HepG2 (cell line): ENCODE results near the gene RNF123. TPM values are rescaled to one million over a fixed set of nuclear protein-coding genes. Genes with fewer than 3 reads are reported as not detected.

ENCODE experiments used
- ATAC-seq: fragments of 200-7000 bp; cut with Tn5 transposase; 3 replicates; pipeline ENCODE4 v1.9.1; 2020; ENCODE audit warnings: mild to moderate bottlenecking, moderate library complexity
- BruUV-seq: library from RNA; stranded (reverse); fragments of 400-500 nt; replicated peaks from 2 replicates; lab custom pipeline; 2021; lab: Mats Ljungman, UMichigan
- CTCF ChIA-PET: fragments of 300-600 bp; formaldehyde crosslinking; extraction: SDS; loops from one replicate; lab custom pipeline; 2021; ENCODE audit warnings: low total read pairs, inconsistent platforms, low intra/inter-chr PET ratio; lab: Yijun Ruan, JAX
- POLR2A ChIA-PET: fragments of 350-600 bp; sonication (Branson Sonifier 250); formaldehyde crosslinking; loops from one replicate; lab custom pipeline; 2020; ENCODE audit warnings: antibody characterized with exemption, inconsistent platforms; lab: Yijun Ruan, JAX
- DNase-seq: peaks from one replicate; pipeline ENCODE4 v3.0.0-alpha.2; 2015; ENCODE audit warnings: low spot score
- FAIRE-seq: peaks from 3 replicates; lab custom pipeline; 2011; peaks lifted over from hg19 to GRCh38; lab: Jason Lieb, UNC
- H2AFZ ChIP-seq: one replicate; pipeline ENCODE4 v1.6.1; 2011; ENCODE audit warnings: low read length, inconsistent platforms
- H3K27ac ChIP-seq: fragments of 300-600 bp; 3 replicates; pipeline ENCODE4 v1.8.0; 2011; ENCODE audit warnings: mixed run types, mild to moderate bottlenecking, mixed read lengths, low read length, inconsistent platforms; ENCODE audit not compliant: insufficient read depth; ENCODE audit errors: extremely low read length
- H3K27me3 ChIP-seq, 2 experiments: fragments of 200-600 bp in 1 of 2; 2 replicates in 1 of 2; 3 replicates in 1 of 2; pipeline versions ENCODE4 v1.6.0 to v1.8.0; 2011; ENCODE audit warnings: low read length in 2 of 2, mild to moderate bottlenecking in 2 of 2, moderate library complexity in 2 of 2, inconsistent platforms in 1 of 2; ENCODE audit not compliant: insufficient read depth in 2 of 2, control insufficient read depth in 1 of 2
- H3K36me3 ChIP-seq, 2 experiments: fragments of 200-600 bp in 1 of 2; replicated peaks in 1 of 2; 2 replicates in 1 of 2; 3 replicates in 1 of 2; pipeline versions ENCODE4 v1.5.1 to v1.8.0; 2011; ENCODE audit warnings: low read length in 2 of 2, inconsistent platforms in 1 of 2; ENCODE audit not compliant: insufficient read depth in 2 of 2, control insufficient read depth in 1 of 2
- H3K4me1 ChIP-seq: 2 replicates; pipeline ENCODE4 v1.5.1; 2012; ENCODE audit warnings: low read length, inconsistent platforms; ENCODE audit not compliant: insufficient read depth
- H3K4me2 ChIP-seq: 2 replicates; pipeline ENCODE4 v1.6.0; 2011; ENCODE audit warnings: low read depth, low read length, inconsistent platforms
- H3K4me3 ChIP-seq, 3 experiments: fragments of 200-600 bp in 1 of 3; sonication (generic), shearing (Covaris generic) in 1 of 3; replicated peaks in 1 of 3; 2 replicates each; pipeline ENCODE4 v1.5.1; 2011 to 2016; ENCODE audit warnings: low read length in 3 of 3, inconsistent platforms in 2 of 3, low read depth in 2 of 3, mild to moderate bottlenecking in 2 of 3, control low read depth in 1 of 3, mixed read lengths in 1 of 3; ENCODE audit not compliant: insufficient read depth in 1 of 3
- H3K79me2 ChIP-seq: one replicate; pipeline ENCODE4 v1.6.1; 2011; ENCODE audit warnings: low read length, inconsistent platforms; ENCODE audit not compliant: insufficient read depth
- H3K9ac ChIP-seq: 2 replicates; pipeline ENCODE4 v1.6.0; 2011; ENCODE audit warnings: mild to moderate bottlenecking, low read depth, low read length, inconsistent platforms; ENCODE audit not compliant: insufficient read depth
- H3K9me3 ChIP-seq: 2 replicates; pipeline ENCODE4 v1.5.1; 2012; ENCODE audit warnings: mild to moderate bottlenecking, low read length
- H4K20me1 ChIP-seq: 2 replicates; pipeline ENCODE4 v1.6.0; 2011; ENCODE audit warnings: inconsistent platforms, mild to moderate bottlenecking, low read length, moderate library complexity; ENCODE audit not compliant: insufficient read depth
- MZF1 ChIP-seq: sonication (generic); formaldehyde crosslinking; IDR thresholded peaks from 2 replicates; pipeline ENCODE4 v1.8.1; 2023; ENCODE audit warnings: mild to moderate bottlenecking, missing genetic modification reagents, borderline replicate concordance
- ZC3H13 ChIP-seq: sonication (generic); formaldehyde crosslinking; IDR thresholded peaks from 2 replicates; pipeline ENCODE4 v1.8.1; 2023; ENCODE audit warnings: mild to moderate bottlenecking, missing genetic modification reagents, moderate library complexity
- ZFY ChIP-seq: sonication (generic); formaldehyde crosslinking; IDR thresholded peaks from 2 replicates; pipeline ENCODE4 v1.4.0; 2020; ENCODE audit warnings: missing genetic modification reagents
- ZNF83 ChIP-seq: sonication (generic); formaldehyde crosslinking; IDR thresholded peaks from 2 replicates; pipeline ENCODE4 v1.4.0; 2020; ENCODE audit warnings: missing genetic modification reagents, mild to moderate bottlenecking, borderline replicate concordance
- WGBS: methylation state at CpG from one replicate; pipeline ENCODE4 v1.1.6; 2017; ENCODE audit warnings: low lambda C conversion rate; 5-methylcytosine and 5-hydroxymethylcytosine counted together
- in situ Hi-C: cut with HindIII; loops from 2 replicates; pipeline ENCODE4 v1.10.0; 2017; ENCODE audit warnings: low pct_unique_long_range_greater_than_20kb; ENCODE audit not compliant: extremely low pct_ligation_motif_present
- intact Hi-C: fragments of 100-400 bp; cut with micrococcal nuclease; formaldehyde crosslinking; loops from one replicate; pipeline ENCODE4 v1.10.0; 2022; ENCODE audit not compliant: unreplicated experiment
- polyA plus RNA-seq, 8 experiments: library from polyadenylated mRNA; depleted of rRNA in 3 of 8; stranded (reverse) in 7 of 8; unstranded in 1 of 8; fragments of >200 nt; fragmentation: Illumina TruSeq in 4 of 8; extraction: Trizol in 4 of 8; gene quantifications; 2 replicates each; pipeline versions ENCODE4 v1.2.1 to v1.2.3, GENCODE V29; 2011 to 2016; ENCODE audit warnings: low read depth in 4 of 8, missing spikeins in 1 of 8, mixed read lengths in 1 of 8; ENCODE audit not compliant: insufficient read depth in 1 of 8
- total RNA-seq, 5 experiments: library from RNA; depleted of rRNA; stranded (reverse); fragments of >200 nt; fragmentation: Illumina TruSeq; extraction: Trizol; gene quantifications; 2 replicates each; pipeline ENCODE4 v1.2.3, GENCODE V29; 2016; ENCODE audit warnings: low read depth in 1 of 5

The RNF123 gene
- total and polyA plus RNA-seq, 2 of the 13 experiments (the other 11 are each of a cell fraction or from before 2014, with no cell fraction given): 29.9 to 82.2 TPM

DNA sequence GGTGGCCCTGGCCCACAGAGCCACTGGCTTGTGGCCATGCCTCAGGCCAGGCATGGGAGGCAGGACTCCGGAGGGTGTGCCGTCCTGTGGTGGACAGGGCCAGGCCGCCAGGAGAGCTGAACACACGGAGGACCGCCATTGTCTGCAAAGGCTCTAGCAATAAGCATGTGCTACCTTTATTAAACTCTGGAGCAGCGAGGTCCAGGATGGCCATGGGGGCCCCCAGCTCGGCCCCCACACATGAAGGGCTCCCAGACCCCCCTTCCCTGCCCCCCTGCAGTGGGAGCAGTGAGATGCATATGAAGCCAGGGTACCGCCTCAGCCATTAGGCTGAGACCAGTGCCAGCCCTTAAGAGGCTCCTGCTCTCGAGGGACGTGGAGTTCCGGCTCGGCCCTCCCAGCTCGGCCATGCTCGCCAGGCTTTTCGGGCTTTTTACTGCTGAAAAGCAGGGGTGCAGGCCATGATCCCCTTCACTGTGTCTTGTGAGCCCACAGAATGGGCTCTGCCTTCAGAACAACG is 27.4 kb downstream of the RNF123 start:
- Histone ChIP-seq H3K27ac (no peak overlapping the region), H3K4me2 (no peak overlapping the region), H3K9ac (no peak overlapping the region), H4K20me1 (no peaks in the 10 kb centered on the region), H2AFZ (no peak overlapping the region), H3K79me2 (no peaks in the 10 kb centered on the region), H3K4me1 (peaks cover 21% of the 10 kb centered on the region), H3K36me3 (peaks cover 14 to 16% of the 10 kb centered on the region in 2 experiments; a peak in 4 of 5 replicates), H3K4me3 (no peak overlapping the region), H3K27me3 (no peaks in the 10 kb centered on the region), H3K9me3 (no peaks in the 10 kb centered on the region)
- in situ Hi-C loops (no loop called here), intact Hi-C loops (no loop called here)
- no peak for DNase-seq
- TF ChIP-seq ZFY (CRISPR knock-in tag) (0 out of 2 replicates have a peak, but pooled peaks have one; percentile 15), ZNF83 (CRISPR knock-in tag) (no peak)
- no TSS peak for BruUV-seq
- ChIA-PET POLR2A (no interaction called here), CTCF (no interaction called here)
- 98% methylated on average over 9 of the region's 16 CpGs for WGBS
- no peak for ATAC-seq
- FAIRE-seq: no peak

DNA sequence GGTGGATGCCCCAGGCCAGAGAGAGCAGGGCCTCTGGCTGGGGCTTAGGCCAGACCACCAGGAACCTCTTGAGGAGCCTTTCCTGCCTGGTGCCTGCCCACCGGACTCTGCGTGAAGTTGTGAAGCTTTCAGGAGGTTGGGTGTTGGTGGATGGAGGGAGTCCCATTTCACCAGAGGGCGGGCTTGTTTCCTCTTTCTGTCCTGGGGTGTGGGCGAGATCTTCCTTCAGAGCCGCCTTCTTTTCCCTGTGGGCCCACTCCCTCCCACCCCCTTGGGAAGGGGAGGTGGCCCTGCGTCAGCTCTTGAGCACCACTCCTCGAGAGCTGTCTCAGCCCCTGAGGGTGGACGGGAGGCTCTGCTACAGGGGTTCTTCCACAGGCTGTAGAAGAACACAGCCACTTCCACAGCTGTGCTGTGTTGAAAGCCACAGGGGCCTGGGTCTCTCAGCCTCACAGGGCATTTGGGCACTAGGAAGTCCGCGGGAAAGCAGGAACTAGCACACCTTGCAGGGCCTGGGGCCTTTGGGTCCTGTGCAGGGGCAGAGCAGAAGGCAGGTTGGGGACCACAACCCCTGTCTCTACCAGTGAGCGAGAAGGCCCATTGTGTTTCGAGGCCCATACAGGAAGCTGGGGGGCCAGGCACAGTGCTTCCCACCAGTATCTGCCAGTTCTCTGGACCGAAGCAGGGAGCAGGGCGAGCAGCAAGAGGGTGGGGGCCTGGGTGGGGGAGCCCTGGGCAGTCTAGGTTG is 28.0 kb downstream of the RNF123 start:
- WGBS: 95% methylated on average over 10 of the region's 14 CpGs
- TF ChIP-seq MZF1 (CRISPR knock-in tag) (no peak), ZC3H13 (CRISPR knock-in tag) (peak; percentile 3)
- H3K27me3 ChIP-seq: no peaks in the 10 kb centered on the region
- in situ Hi-C loops (no loop called here), intact Hi-C loops (no loop called here)
- H4K20me1 ChIP-seq: no peaks in the 10 kb centered on the region
- H3K36me3 ChIP-seq: peaks cover 18% of the 10 kb centered on the region in 2 experiments; a peak in 4 of 5 replicates
- peaks cover 2% of the 10 kb centered on the region for H3K79me2 ChIP-seq
- H3K27ac ChIP-seq: no peak overlapping the region
- no TSS peak for BruUV-seq
- no peak overlapping the region for H3K9ac ChIP-seq
- ATAC-seq (no peak), DNase-seq (no peak), FAIRE-seq (no peak)
- peaks cover 16% of the 10 kb centered on the region for H3K4me1 ChIP-seq
- H3K9me3 ChIP-seq: no peaks in the 10 kb centered on the region
- no peak overlapping the region for H2AFZ ChIP-seq
- no peak overlapping the region for H3K4me2 ChIP-seq
- ChIA-PET POLR2A (no interaction called here), CTCF (no interaction called here)
- no peak overlapping the region for H3K4me3 ChIP-seq
